HEK293T (cell line): ENCODE results near the gene FRMPD2.

Experiments
- CTCF ChIA-PET: fragments of 350-600 bp; formaldehyde crosslinking; extraction: SDS; loops from one replicate; lab custom pipeline; 2021; ENCODE audit warnings: antibody characterized with exemption, inconsistent platforms; lab: Yijun Ruan, JAX
- POLR2A ChIA-PET: fragments of 350-600 bp; formaldehyde crosslinking; extraction: SDS; loops from one replicate; lab custom pipeline; 2020; ENCODE audit warnings: antibody characterized with exemption, inconsistent platforms; lab: Yijun Ruan, JAX
- DNase-seq: peaks from one replicate; pipeline ENCODE4 v3.0.0; 2012; ENCODE audit warnings: mixed read lengths; ENCODE audit errors: extremely low spot score
- ARNT ChIP-seq: fragments of 450-650 bp; IDR thresholded peaks from 2 replicates; pipeline ENCODE4 v1.6.1; 2017; ENCODE audit warnings: mild to moderate bottlenecking
- BHLHE40 ChIP-seq: fragments of 450-650 bp; IDR thresholded peaks from 2 replicates; pipeline ENCODE4 v1.6.1; 2016; ENCODE audit warnings: mild to moderate bottlenecking, moderate library complexity, borderline replicate concordance
- CTBP1 ChIP-seq: fragments of 450-650 bp; IDR thresholded peaks from 2 replicates; pipeline ENCODE4 v1.6.1; 2016; ENCODE audit warnings: borderline replicate concordance
- ELF4 ChIP-seq: fragments of 450-650 bp; IDR thresholded peaks from 2 replicates; pipeline ENCODE4 v1.6.1; 2017; ENCODE audit warnings: antibody characterized with exemption
- FOXA1 ChIP-seq: fragments of 450-650 bp; IDR thresholded peaks from 2 replicates; pipeline ENCODE4 v1.6.1; 2016; ENCODE audit warnings: mild to moderate bottlenecking
- FOXK2 ChIP-seq: fragments of 450-650 bp; IDR thresholded peaks from 2 replicates; pipeline ENCODE4 v1.6.1; 2016; ENCODE audit warnings: mild to moderate bottlenecking
- FOXM1 ChIP-seq: fragments of 450-650 bp; IDR thresholded peaks from 2 replicates; pipeline ENCODE4 v1.6.1; 2017; ENCODE audit warnings: mild to moderate bottlenecking, borderline replicate concordance
- HDGF ChIP-seq: fragments of 450-650 bp; IDR thresholded peaks from 2 replicates; pipeline ENCODE4 v1.6.1; 2017; ENCODE audit warnings: antibody characterized with exemption, borderline replicate concordance
- L3MBTL2 ChIP-seq: fragments of 450-650 bp; conservative IDR thresholded peaks from 2 replicates; pipeline ENCODE4 v1.6.1; 2016; ENCODE audit warnings: mild to moderate bottlenecking
- LEF1 ChIP-seq: fragments of 450-650 bp; IDR thresholded peaks from 2 replicates; pipeline ENCODE4 v1.6.1; 2017; ENCODE audit warnings: mild to moderate bottlenecking, borderline replicate concordance
- NFRKB ChIP-seq: fragments of 450-650 bp; IDR thresholded peaks from 2 replicates; pipeline ENCODE4 v1.6.1; 2016; ENCODE audit warnings: mild to moderate bottlenecking, moderate library complexity
- SP1 ChIP-seq: fragments of 450-650 bp; IDR thresholded peaks from 2 replicates; pipeline ENCODE4 v1.6.1; 2017
- SUZ12 ChIP-seq: fragments of 450-650 bp; IDR thresholded peaks from 2 replicates; pipeline ENCODE4 v1.6.1; 2016; ENCODE audit warnings: mild to moderate bottlenecking
- TARDBP ChIP-seq: fragments of 450-650 bp; IDR thresholded peaks from 2 replicates; pipeline ENCODE4 v1.6.1; 2016
- ZNF384 ChIP-seq: fragments of 450-650 bp; IDR thresholded peaks from 2 replicates; pipeline ENCODE4 v1.6.1; 2016
- TF ChIP-seq, protein P1 (sequence below): fragments of 450-650 bp; IDR thresholded peaks from 2 replicates; pipeline ENCODE4 v1.6.1; 2016

The FRMPD2 gene, protein sequence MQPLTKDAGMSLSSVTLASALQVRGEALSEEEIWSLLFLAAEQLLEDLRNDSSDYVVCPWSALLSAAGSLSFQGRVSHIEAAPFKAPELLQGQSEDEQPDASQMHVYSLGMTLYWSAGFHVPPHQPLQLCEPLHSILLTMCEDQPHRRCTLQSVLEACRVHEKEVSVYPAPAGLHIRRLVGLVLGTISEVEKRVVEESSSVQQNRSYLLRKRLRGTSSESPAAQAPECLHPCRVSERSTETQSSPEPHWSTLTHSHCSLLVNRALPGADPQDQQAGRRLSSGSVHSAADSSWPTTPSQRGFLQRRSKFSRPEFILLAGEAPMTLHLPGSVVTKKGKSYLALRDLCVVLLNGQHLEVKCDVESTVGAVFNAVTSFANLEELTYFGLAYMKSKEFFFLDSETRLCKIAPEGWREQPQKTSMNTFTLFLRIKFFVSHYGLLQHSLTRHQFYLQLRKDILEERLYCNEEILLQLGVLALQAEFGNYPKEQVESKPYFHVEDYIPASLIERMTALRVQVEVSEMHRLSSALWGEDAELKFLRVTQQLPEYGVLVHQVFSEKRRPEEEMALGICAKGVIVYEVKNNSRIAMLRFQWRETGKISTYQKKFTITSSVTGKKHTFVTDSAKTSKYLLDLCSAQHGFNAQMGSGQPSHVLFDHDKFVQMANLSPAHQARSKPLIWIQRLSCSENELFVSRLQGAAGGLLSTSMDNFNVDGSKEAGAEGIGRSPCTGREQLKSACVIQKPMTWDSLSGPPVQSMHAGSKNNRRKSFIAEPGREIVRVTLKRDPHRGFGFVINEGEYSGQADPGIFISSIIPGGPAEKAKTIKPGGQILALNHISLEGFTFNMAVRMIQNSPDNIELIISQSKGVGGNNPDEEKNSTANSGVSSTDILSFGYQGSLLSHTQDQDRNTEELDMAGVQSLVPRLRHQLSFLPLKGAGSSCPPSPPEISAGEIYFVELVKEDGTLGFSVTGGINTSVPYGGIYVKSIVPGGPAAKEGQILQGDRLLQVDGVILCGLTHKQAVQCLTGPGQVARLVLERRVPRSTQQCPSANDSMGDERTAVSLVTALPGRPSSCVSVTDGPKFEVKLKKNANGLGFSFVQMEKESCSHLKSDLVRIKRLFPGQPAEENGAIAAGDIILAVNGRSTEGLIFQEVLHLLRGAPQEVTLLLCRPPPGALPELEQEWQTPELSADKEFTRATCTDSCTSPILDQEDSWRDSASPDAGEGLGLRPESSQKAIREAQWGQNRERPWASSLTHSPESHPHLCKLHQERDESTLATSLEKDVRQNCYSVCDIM (N-terminal part only)

DNA sequence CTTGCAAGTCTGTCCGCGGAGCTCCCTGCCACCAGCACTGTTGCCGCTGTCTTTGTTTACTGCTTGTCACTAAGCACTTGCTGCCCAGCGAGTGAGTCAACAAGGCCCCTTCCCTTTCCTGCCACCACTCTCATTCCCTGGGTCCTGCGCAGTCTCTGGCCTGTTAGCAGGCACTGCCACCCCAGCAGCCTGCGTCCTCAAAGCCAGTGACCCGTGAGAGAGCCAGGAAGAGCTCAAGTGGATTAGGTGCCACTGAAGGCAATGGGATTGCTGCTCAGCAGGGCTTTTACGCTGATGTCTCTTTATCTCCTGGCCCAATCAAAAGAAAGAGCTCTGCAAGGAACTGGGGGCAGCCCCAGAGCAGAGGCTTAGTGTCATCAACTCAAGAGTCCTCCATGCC lies at the start of gene FRMPD2:
Gene FRMPD2, minus strand, starts transcription at position 61 of the 400 bp plus-strand sequence. CDS start 129 bp downstream, outside the sequence.
- CTCF ChIA-PET, result no interaction called here

DNA sequence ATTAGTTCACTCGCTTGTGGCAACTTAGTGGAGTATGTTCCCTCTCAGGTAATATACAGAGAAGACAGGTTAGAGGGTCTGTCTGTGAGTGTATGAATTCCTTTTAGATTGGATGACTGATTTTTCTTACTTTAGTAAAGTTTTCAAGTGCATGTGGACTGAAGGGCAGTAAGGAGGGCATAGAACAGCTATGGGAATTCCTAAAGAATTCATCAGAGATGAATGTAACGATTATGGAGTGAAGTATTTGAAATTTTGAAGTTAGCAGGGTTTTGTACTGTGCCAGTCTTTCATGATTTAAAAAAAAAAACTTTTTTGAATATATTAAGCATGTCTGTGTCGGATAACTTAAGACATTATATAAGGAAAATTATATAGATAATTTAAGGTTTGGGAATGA lies 47.5 kb upstream of the FRMPD2 start:
- ChIA-PET CTCF (interaction anchor here (0.6 kb wide), 1 partner anchor 21 kb away, joined by 3 read pairs; no protein-coding TSS in a partner anchor), POLR2A (no interaction called here)
- DNase-seq, result no peak
- TF ChIP-seq L3MBTL2 (no peak), FOXM1 (no peak), FOXA1 (no peak), LEF1 (no peak), ARNT (no peak), NFRKB (no peak), SUZ12 (no peak), TARDBP (no peak), HDGF (no peak), FOXK2 (no peak), ZNF384 (no peak), ELF4 (no peak), SP1 (no peak), BHLHE40 (no peak), CTBP1 (no peak)
- TF ChIP-seq, protein P1, sequence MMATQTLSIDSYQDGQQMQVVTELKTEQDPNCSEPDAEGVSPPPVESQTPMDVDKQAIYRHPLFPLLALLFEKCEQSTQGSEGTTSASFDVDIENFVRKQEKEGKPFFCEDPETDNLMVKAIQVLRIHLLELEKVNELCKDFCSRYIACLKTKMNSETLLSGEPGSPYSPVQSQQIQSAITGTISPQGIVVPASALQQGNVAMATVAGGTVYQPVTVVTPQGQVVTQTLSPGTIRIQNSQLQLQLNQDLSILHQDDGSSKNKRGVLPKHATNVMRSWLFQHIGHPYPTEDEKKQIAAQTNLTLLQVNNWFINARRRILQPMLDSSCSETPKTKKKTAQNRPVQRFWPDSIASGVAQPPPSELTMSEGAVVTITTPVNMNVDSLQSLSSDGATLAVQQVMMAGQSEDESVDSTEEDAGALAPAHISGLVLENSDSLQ, result no peak

More for the DNA sequence above, at the start of gene FRMPD2:
- TF ChIP-seq ARNT (no peak), HDGF (no peak), L3MBTL2 (no peak)
- DNase-seq, result no peak
- POLR2A ChIA-PET, result no interaction called here

DNA sequence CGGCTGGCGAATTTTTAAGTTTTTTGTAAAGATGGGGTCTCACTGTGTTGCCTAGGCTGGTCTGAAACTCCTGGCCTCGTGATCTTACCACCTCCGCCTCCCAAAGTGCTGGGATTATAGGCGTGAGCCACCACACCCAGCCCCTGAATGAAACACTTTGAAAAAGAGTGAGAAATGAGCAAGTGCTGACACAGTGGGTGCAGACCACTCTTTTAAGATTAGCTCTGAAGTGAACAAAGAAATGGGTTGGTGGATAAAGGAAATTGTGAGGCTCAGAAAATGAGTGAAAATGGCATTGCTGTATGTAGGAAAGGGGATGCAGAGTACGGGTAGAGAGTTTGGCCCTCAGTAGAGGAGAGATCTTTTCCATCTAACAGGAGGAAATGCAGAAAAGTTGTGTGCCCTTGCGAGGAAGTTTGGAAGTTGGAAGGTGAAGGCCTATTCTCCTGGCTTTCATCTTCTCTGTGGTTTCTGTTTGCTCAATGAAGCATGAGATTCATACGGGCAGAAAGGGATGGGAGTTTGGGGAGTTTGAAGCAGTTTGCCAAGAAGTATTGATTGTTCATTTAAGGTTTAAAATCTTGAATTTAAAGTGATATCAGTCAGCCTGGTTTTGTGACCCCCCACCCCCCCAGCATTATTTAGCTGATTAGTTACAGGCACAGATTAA lies 43.0 kb upstream of the FRMPD2 start:
- ChIA-PET CTCF (no interaction called here), POLR2A (no interaction called here)
- DNase-seq, result no peak
- TF ChIP-seq, protein P1, result no peak
- TF ChIP-seq HDGF (no peak), NFRKB (no peak), FOXK2 (no peak), L3MBTL2 (no peak), CTBP1 (no peak), SP1 (no peak), BHLHE40 (no peak), ELF4 (no peak), FOXM1 (no peak), ZNF384 (no peak), TARDBP (no peak), SUZ12 (no peak), LEF1 (no peak), FOXA1 (no peak), ARNT (no peak)

DNA sequence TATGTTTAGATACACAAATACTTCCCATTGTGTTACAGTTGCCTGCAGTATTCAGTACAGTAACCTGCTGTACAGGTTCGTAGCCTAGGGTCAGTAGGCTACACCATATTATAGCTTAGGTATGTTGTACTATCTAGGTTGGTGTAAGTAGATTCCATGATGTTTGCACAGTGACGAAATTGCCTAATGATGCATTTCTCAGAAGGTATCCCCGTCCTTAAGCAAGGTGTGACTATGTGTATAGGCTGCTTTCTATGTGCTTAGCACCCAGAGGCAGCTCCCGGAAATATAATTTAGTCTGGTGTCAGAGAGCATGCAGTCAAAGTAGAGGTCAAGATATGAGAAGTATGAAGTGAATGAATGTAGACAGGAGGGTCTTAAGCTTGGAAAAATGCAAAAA lies 41.7 kb upstream of the FRMPD2 start:
- CTCF ChIA-PET, result no interaction called here

More for the DNA sequence above, 41.7 kb upstream of the FRMPD2 start:
- POLR2A ChIA-PET, result no interaction called here
- TF ChIP-seq SP1, result no peak
- no peak for TF ChIP-seq NFRKB
- TF ChIP-seq, protein P1, result no peak
- no peak for TF ChIP-seq FOXA1
- no peak for TF ChIP-seq TARDBP
- TF ChIP-seq L3MBTL2, result no peak
- TF ChIP-seq ZNF384, result no peak
- TF ChIP-seq FOXK2, result no peak
- TF ChIP-seq HDGF, result no peak
- TF ChIP-seq LEF1, result no peak
- TF ChIP-seq ELF4, result no peak
- TF ChIP-seq SUZ12, result no peak
- no peak for TF ChIP-seq FOXM1
- no peak for TF ChIP-seq CTBP1
- TF ChIP-seq ARNT, result no peak
- no peak for TF ChIP-seq BHLHE40
- no peak for DNase-seq
